ENCODE data around the gene BEGAIN.

BEGAIN gene

GRCh38 chr14:100587086-100587762, at the start of gene BEGAIN:
Gene BEGAIN (minus strand): TSS chr14:100587417. CDS start chr14:100587290, 127 bp downstream.
- DNase-seq (ENCODE audit: low spot score) = no peak

- no peak for DNase-seq (ENCODE audit: low spot score)
Measured at GRCh38 chr14:100636559-100636958, 49.3 kb upstream of the BEGAIN start.

- no peak for DNase-seq (ENCODE audit: low spot score)
Measured at GRCh38 chr14:100634026-100634425, 46.8 kb upstream of the BEGAIN start.

- no peak for DNase-seq (ENCODE audit: low spot score)
Measured at GRCh38 chr14:100633406-100633805, 46.2 kb upstream of the BEGAIN start.

GRCh38 chr14:100629696-100630095, 42.5 kb upstream of the BEGAIN start:
- no peak for DNase-seq (ENCODE audit: low spot score)

GRCh38 chr14:100629098-100629497, 41.9 kb upstream of the BEGAIN start:
- DNase-seq (ENCODE audit: low spot score) = no peak

GRCh38 chr14:100628225-100628624, 41.0 kb upstream of the BEGAIN start:
- DNase-seq (ENCODE audit: low spot score) = no peak

- no peak for DNase-seq (ENCODE audit: low spot score)
Measured at GRCh38 chr14:100626614-100627013, 39.4 kb upstream of the BEGAIN start.

- DNase-seq (ENCODE audit: low spot score) = no peak
Measured at GRCh38 chr14:100623961-100624360, 36.7 kb upstream of the BEGAIN start.

- DNase-seq (ENCODE audit: low spot score) = no peak
Measured at GRCh38 chr14:100623557-100623956, 36.3 kb upstream of the BEGAIN start.

GRCh38 chr14:100622708-100623485, 35.7 kb upstream of the BEGAIN start:
- no peak for DNase-seq (ENCODE audit: low spot score)

GRCh38 chr14:100622224-100622623, 35.0 kb upstream of the BEGAIN start:
- no peak for DNase-seq (ENCODE audit: low spot score)

GRCh38 chr14:100621806-100622205, 34.6 kb upstream of the BEGAIN start:
- no peak for DNase-seq (ENCODE audit: low spot score)

- DNase-seq (ENCODE audit: low spot score) = no peak
Measured at GRCh38 chr14:100620255-100621100, 33.3 kb upstream of the BEGAIN start.

GRCh38 chr14:100619396-100620254, 32.4 kb upstream of the BEGAIN start:
- no peak for DNase-seq (ENCODE audit: low spot score)

GRCh38 chr14:100618763-100619320, 31.6 kb upstream of the BEGAIN start:
- DNase-seq (ENCODE audit: low spot score) = no peak

GRCh38 chr14:100618318-100618693, 31.1 kb upstream of the BEGAIN start:
- DNase-seq (ENCODE audit: low spot score) = no peak

- DNase-seq (ENCODE audit: low spot score) = no peak
Measured at GRCh38 chr14:100617410-100618317, 30.4 kb upstream of the BEGAIN start.

GRCh38 chr14:100616854-100617409, 29.7 kb upstream of the BEGAIN start:
- DNase-seq (ENCODE audit: low spot score) = no peak

Measured in HuH-7.5 (cell line).